ENCODE data around the gene KLHDC7B.
A peak's percentile ranks its signal among the peaks of the same experiment; 100 is the strongest.

Gene KLHDC7B

DNA sequence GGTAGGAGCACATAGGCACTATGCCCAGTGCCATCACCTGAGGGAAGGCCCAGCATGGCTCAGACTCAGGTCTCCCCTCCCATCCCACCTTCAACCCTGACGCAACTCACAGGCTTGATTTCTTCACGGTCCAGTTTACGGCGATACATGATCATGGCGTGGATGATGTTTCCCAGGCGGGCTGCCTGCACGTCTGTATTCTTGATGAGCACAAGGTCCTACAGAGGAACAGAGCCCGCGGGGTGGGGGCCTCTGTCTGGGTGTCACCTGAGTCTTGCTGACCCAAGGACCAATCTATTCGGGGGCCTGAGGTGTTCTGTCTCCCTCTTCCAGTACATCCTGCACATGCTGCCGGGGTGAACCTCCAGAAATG is 28.7 kb downstream of the KLHDC7B start:
- DNase-seq: no peak

DNA sequence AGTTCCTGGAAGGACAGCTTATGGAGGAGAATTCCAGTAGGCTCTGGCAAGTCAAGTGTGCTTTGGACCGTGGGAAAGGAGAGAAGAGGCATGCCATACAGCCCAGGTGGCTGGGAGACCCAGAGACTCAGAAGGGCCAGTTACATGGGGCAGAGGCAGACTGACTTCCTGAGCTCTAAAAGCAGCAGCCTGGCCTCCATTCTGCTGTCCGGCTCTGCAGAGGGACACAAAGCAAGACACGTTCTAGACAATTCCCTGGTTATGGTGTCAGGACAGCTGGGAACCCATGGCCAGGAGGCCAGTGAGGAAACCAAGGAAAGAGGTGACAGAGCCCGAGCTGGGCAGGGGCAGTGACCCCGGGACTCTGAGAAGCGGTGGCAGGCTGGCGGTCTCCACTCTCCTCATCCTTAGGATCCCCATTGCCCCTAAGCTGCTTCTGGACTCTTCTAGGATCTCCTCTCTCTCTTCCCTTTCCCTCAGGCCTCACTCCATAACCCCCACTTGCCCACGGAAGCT is 29.8 kb downstream of the KLHDC7B start:
- no peak for DNase-seq

DNA sequence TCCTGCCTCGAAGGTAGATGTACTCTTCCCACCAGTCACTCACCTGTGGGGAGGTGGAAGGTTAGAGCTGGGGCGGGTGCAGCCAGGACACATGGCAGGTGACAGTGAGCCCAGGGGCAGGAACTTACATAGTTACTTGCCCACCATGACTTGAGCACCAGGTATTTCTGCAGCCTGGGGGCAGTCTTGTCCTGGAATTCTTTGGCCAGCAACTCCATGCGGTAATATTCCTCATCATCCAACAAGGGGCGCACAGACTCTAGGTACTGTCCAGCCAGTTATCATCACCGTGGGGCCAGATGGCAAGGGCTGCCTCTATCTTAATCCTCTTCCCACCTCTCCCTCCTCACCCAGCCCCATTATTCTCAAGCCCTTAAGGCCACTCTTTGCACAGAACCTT is 30.4 kb downstream of the KLHDC7B start:
- no peak for DNase-seq

DNA sequence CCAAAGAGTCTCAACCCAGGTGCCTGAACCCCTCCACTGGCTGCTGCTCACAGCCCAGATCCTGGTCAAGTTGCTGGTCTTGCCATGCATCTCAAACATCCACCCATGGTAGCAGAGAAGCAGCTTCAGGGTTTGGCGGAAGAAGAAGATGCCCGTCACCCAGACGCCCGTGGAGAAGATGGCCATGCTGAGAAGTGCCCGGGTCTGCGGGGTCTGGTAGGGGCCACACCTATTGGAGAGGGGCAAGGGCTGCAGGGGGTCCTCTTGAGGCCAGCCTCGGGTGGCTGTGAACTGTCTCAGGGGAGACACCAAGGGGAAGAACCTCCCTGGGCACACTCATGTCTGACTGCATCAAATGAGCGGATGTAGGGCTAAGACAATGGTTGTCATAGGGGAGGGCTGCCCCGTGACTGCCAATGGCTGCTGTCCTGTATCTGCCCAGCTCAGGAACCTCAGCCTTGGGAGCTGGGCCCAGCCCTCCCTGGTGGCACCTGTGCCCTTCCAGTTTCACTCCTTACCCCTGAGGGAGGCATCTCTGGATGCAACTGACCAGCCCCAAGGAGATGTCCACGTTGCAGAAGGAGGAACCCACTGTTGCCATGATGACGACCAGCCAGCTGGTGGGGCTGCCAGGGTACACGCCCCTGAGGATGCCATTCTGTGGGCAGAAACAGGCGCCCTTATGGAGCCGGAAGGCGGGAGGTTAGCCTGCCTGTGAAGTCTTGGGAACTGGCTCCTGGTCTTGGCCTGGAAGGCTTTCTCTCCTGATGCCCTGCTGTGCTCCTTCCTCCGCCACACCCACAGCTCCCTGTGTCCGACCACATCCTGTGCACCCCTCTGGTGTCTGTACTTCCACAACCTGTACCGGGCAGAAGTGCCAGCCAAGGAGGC is 31.4 kb downstream of the KLHDC7B start:
- no peak for DNase-seq

DNA sequence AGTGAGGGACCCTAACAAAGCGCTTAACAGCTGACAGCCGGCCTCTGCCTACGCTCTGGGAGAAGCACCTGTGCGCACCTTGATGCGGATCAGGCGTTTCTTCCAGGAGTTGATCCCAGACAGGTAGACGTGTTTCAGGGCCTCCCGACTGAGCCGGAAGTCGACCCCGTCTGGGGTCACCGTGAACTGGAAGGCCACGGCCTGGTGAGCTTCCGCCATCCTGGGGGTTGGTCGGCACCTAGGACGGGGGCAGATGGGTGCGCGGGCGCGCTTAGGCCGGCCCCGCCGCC is 31.9 kb downstream of the KLHDC7B start:
- DNase-seq: no peak

DNA sequence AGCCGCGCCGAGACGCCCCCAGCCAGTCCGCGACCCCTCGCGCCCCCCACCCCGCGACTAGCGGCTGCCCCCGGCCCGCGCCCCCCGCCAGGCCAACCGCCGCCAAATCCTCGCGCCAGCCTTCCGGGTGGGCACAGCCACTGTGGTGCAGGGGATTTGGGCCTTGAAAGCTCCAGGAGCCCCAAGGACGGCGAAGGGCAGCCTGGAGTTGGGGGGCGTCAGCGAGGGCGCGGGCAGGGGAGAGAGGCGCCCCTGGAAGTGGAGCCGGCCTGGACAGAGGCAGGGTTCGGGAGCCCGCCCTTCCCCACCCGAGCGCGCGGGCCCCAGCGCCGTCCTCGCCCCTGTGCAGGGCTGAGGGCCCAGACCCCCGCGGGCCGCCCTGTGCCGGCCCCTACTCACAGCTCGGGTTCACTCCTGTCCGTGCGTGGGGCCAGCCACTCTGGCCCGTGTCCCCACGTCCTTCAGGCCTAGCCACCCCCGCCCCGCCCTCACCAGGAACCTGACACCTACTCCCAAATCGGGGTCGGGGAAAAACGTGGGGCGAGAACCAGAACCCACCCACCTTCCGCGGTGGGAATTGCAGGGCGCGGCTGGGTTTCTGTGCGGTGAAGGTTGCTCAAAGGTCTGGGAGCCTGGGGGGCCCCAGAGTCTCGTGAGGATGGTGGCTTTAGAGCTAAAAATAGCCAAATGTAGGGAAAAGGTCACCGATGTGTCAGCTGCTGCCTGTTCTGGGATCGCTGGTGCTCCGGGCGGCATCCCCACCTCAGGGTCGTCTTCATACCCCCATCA is 32.5 kb downstream of the KLHDC7B start, which contains the start of gene CPT1B:
Gene CPT1B (minus strand): TSS at position 441 of the 789 bp plus-strand sequence. CDS start 512 bp downstream, outside the sequence.
- no peak for DNase-seq

DNA sequence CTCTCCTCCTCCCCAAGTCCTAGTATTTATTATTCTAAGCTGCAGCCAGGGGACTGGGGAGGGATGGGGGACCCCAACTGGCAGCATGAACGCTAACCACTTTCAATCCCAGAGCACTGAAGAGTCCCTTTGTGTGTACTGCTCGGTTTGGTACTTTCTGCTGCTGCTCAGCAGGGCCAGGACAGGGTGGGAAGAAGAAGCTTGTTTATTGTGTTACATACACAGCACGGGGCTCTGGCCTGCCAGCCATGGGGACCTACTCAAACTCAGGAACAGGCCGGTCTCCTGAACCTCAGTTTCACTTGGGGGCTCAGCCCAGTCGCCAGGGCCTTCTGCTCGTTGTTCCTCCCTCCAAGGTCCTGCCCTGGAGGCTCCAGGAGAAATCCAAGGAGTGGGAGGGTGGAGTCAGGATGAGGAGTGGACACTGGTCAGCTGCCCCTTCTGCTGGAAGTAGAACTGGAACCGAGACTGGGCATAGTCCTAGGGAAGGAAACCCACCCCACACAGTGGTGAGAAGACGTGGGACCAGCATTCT is 33.1 kb downstream of the KLHDC7B start:
- no peak for DNase-seq

DNA sequence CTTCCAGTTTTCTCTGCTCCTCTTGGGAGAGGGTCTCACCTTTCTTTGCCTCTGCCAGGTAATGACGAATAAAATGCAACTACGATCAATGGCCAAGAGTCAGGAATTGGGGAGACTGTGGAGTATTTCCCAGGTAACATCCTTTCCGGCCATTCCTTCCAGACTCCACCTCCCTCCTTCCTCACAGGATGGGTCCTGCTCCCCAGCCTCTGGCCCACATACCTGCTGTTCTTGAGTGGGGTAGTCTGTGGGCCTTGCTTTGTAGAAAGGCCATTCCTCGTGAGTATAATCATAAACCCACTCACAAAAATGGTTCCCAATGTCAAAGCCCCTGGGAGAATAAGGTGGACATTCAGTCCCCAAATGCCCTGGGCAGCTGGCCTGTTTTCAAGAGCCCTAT is 34.1 kb downstream of the KLHDC7B start:
- DNase-seq: no peak

DNA sequence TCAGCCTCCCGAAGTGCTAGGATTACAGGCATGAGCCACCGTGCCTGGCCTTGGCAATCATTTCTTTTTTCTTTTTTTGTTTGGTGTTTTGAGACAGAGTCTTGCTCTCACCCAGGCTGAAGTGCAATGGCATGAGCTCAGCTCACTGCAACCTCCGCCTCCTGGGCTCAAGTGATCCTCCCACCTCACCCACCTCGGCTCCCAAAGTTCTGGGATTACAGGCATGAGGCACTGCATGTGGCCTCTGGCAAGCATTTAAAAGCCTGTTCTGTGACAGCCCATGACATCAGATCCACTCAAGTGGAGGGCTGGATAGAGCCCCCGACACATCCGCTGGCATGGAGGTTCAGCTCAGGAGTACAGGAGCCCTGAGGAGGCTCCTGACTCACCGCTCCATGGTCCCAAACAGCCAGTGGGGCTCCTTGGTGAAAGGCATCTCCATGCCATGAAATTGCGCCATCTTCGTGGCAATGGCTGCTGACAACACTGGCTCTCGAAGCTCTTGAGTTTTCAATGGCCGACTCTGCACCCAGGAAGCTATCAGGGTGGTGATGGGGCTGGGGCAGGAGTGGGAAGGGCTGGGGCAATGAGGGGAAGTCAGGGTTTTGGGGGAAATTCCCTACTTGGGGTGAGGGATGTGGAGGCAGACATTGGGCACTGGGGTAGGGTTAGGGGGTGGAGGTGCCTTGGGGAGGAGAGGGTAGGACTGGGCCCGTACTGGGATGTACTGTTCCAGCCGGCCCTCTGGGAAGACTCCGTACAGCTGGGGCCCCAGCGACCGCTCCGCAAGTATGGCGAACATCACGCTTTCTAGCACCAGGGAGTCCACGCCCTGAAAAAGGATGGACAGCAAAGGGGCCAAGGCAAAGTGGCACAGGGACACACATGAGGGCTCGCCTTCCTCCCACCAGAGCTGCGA is 35.6 kb downstream of the KLHDC7B start:
- no peak for DNase-seq

DNA sequence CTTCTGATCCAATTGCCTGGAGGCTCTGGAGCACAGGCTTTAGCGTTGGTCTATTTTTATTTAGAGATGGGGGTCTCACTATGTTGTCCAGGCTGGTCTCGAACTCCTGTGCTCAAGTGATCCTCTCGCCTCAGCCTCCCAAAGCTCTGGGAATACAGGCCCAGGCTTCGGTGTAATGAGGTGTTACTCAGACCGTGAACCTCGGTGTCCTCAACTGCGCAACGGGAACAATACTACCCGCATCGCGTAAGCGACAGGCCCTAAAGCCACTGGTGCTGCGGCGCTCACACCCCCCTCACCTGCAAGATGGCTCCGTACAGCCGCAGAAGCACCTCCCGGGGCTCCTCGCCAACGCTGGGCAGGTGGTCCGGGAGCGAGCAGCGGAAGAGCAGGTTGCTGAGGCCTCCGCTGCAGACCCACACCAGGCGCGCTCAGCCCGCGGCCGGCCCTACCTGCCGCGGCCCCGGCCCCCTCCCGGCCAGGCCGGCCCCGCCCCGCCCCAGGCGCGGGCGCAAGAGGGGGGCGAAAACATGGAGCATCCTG is 36.3 kb downstream of the KLHDC7B start:
- DNase-seq: no peak

DNA sequence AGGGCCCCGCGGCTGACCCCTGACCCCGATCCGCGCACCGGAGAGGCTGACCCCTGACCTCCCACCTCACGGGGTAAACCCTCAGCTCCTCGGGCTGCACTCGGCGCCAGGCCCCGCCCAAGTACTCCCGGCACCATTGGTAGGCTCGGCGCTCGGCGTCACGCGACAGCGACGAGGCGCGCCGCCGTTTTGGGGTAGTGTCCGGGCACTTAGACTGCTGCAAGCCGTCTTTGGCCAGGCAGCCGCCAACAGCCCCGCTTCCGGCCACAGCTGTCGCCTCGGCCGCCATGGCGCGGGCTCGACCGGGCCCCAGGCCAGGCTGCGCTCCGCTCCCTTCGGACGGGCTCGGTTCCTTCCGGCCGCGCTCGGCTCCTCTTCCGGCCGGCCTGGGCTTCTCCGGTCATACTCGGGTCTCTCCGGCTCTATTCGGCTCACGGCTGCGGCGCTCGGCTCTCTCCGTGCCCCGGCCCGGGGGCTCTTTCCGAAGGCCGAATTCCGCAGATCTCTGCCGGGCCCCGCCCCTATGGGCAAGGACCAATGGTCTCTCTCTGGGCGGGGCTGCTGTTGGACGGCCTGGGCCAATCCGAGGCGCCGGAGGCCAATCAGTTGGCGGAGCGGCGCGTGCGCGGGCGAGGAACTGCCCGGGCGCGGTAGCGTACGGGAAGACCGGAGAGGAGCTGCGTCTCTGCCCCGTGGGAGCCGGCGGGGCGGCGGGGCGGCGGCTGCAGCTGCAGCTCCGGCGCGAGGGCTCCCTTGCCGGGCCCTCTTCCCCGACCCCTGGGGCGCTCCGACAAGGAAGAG is 37.0 kb downstream of the KLHDC7B start, which contains the start of gene CHKB:
Gene CHKB (minus strand): TSS at position 357 of the 801 bp plus-strand sequence. CDS start 68 bp downstream, at position 289.
- peak; percentile 98 for DNase-seq

DNA sequence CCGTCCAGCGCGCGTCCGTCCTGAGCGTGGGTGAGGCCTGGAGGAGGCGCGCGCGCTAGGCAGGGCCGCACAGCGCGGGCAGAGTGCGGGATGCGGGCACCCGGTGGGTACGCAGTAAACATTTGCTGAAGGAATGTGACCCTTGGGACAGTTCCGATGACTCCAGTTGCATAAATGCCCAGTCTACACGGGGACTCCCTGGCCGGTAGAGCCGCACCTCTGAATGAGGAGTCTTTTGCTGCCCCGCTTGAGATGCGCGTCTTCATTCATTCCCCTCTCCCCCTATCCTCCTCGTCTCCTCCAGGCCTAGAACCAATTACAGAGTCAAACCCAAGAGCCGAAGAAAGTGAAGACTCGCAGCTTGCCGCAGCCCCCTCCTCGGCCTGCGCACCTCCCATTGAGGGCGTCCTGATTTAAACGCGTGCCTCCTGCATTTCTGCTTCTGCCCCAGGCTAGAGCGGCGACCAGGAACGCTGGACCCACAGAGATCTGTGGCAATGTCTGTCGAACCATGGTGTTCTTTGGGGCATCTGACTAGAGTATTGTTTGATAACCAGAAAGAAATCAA is 37.7 kb downstream of the KLHDC7B start:
- no peak for DNase-seq

DNA sequence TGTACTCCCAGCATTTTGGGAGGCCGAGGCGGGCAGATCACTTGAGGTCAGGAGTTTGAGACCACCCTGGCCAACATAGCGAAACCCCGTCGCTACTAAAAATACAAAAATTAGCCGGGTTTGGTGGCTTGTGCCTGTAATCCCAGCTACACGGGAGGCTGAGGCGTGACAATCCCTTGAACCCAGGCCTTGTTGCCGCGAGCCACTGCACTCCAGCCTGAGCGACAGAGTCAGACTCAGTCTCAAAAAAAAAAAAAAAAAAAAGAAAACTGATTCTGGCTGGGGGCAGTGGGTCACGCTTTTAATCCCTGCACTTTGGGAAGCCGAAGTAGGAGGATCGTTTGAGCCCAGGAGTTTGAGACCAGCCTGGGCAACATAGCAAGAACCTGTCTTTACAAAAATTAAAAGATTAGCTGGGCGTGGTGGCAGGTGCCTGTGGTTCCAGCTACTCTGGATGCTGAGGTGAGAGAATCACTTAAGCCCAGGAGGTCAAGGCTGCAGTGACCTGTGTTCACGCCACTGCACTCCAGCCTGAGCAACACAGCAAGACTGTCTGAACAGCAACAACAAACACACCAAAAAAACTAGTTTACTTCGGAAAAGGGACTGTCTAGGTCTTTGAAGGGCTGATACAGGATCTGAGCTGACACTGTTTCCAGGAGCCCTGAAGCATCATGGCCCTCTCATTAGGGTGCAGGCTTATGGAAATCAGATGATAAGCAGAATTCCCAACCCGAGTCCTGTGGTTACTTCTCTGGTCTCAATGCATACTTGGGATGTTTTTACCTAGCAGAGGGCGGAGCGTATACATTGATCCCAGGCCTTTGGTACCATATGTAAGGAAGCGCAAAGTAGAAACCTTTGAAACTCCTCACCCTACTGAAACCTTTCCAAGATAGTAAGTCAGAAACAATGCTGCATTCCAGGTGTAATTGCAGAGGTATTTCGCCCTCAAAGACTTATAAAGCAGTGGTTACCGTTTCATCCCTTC is 38.7 kb downstream of the KLHDC7B start:
- no peak for DNase-seq

DNA sequence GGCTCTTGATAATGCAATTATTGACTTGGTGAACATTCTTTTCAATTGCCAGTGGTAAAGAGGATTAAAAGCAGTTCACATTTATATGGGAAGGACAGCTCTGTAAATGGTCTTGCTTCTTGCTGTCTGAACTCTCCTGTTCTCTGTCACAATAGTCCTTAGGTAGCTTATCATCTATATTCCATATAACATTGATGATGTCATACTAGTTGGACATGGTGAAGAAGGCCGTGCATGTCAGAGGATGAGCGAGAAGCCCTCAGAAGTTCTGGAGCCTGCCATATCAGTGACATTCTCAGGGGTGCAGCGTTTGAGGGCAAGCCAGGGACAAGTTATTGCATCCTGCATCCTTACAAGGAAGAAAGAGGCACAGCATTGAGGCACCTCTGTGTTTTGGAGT is 39.5 kb downstream of the KLHDC7B start:
- no peak for DNase-seq

DNA sequence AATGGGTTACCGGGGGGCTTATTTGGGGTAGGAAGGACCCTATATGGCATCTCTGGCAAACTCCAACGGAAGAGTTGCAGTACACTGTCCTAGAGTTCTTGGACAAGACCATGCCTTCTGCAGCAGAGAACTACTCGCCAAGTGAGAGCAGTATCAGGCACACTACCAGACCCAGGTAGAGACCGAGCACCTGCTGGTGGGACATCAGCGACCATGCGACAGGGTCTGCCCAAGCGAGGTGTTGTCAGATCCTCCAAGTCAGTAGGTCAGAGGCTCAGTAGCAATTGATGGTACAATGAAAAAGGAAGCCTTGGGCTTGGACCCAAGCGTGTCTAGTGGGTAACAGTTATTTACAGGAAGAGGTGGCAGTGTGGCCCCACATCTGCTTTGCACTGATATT is 40.1 kb downstream of the KLHDC7B start:
- no peak for DNase-seq

DNA sequence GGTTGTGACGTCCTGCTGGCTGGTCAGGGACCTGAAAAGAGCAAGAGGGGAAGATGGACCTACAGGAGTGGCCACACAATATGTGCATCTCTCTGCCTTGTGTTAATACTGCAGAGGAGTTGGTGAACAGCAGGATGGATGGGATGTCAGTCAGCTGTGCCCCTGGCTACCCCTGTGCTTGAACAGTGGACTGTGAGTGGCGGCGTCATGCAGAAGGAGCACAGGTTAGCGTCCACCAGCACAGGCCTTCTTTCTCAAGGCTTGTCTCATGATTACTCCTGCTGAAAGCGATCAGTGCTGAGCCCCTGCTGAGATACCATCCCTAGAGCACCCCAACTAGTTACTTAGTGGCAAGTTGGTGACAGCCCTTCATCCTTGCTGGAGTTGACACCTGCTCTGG is 40.7 kb downstream of the KLHDC7B start:
- DNase-seq: no peak

DNA sequence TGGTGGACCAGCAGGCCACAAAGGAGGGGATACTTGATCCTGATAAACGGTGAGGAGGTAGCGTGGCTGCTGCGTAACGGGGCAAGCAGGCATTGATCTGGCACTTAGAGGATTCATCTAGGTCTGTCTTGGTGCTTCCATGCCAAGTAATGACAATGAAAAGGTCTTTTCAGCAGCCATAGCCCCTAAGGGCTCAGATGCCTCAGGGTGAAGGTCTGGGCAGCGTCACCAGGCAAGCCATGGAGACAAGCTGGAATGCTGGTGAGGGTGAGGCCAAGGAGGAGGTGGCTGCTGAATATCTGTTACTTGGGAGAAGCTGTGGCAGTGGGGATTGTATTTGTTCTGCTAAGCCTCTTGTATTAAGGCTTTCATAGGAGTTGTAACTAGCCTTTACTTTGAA is 41.7 kb downstream of the KLHDC7B start:
- DNase-seq: no peak

DNA sequence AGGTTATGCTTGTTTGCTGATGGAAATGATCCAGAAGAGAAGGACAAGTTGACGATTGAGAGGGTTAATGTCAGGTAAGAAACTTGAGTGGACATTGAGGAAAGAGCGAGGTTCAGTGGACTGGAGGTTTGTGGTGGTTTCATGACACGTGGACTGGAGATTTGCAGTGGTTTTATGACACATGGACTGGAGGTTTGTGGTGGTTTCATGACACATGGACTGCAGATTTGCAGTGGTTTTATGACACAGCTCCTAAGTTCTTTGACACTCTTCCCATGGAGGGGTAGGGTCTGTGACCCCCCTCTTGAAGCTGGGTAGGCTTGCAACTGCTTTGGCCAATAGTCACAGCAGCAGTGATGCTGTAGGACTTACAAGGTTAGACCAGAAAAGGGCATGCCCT is 49.5 kb downstream of the KLHDC7B start:
- DNase-seq: no peak

DNA sequence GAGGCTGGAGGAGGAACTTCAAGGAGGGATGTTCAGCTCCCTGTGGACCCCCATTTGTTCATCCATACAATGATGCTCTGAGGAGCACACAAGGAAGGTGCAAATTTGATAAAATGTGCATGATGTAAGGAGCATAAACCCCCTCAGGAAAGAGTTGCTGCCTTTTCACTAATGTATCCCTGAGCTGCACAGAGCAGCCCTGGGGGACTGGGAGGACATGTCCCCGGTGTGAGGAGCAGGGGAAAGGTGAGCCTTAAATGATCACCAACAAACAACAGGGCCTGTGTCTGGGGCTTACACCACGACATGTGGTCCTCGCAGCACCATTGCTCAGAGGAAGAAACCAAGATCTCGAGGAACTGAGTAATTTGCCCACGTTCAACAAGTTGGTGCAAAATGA is 51.4 kb downstream of the KLHDC7B start:
- DNase-seq: no peak
